K562 (cell line): ENCODE results near the gene GAB4. TPM values are rescaled to one million over a fixed set of nuclear protein-coding genes. Genes with fewer than 3 reads are reported as not detected.
"Not testable (repeated sequence)": the region's sequence is repeated elsewhere in the genome, so short reads cannot be mapped to it uniquely, and the experiment has no call there.

Source experiments
- ATAC-seq: fragments of 200-7000 bp; cut with Tn5 transposase; 3 replicates; pipeline ENCODE4 v1.9.1; 2020; ENCODE audit warnings: moderate library complexity
- BruUV-seq: library from RNA; stranded (reverse); fragments of 400-500 nt; replicated peaks from 2 replicates; lab custom pipeline; 2021; lab: Mats Ljungman, UMichigan
- CTCF ChIA-PET: fragments of 300-600 bp; formaldehyde crosslinking; extraction: SDS; loops from one replicate; lab custom pipeline; 2021; ENCODE audit warnings: low intra/inter-chr PET ratio; lab: Yijun Ruan, JAX
- POLR2A ChIA-PET: fragments of 300-600, 350-650 bp; sonication (Branson Sonifier 250); formaldehyde crosslinking; extraction: SDS; loops from one replicate; lab custom pipeline; 2021; ENCODE audit warnings: antibody characterized with exemption, inconsistent platforms; lab: Yijun Ruan, JAX
- DNase-seq, 4 experiments: peaks; one replicate each; pipeline versions ENCODE4 v3.0.0 to v3.0.0-alpha.2; 2011 to 2018; ENCODE audit warnings: low spot score in 3 of 4, mixed read lengths in 3 of 4; ENCODE audit errors: extremely low read depth in 1 of 4
- FAIRE-seq: peaks from 2 replicates; lab custom pipeline; 2011; peaks lifted over from hg19 to GRCh38; lab: Jason Lieb, UNC
- H2AFZ ChIP-seq: 2 replicates; pipeline ENCODE4 v1.6.0; 2011; ENCODE audit warnings: low read depth, low read length, control low read depth, inconsistent platforms
- H3K27ac ChIP-seq: fragments of 200-600 bp; 3 replicates; pipeline ENCODE4 v1.8.0; 2011; ENCODE audit warnings: low read depth, mild to moderate bottlenecking, control low read depth, inconsistent platforms, low read length, moderate library complexity, mixed read lengths; ENCODE audit errors: extremely low read depth
- H3K27me3 ChIP-seq, 2 experiments: fragments of 300-600 bp in 1 of 2; 2 replicates in 1 of 2; 3 replicates in 1 of 2; pipeline versions ENCODE4 v1.6.0 to v1.8.0; 2011; ENCODE audit warnings: inconsistent platforms in 2 of 2, low read length in 2 of 2, mild to moderate bottlenecking in 1 of 2, mixed read lengths in 1 of 2, moderate library complexity in 1 of 2; ENCODE audit not compliant: control insufficient read depth in 2 of 2, insufficient read depth in 2 of 2
- H3K36me3 ChIP-seq: fragments of 300-600 bp; 3 replicates; pipeline ENCODE4 v1.8.0; 2011; ENCODE audit warnings: mild to moderate bottlenecking, low read length, inconsistent platforms; ENCODE audit not compliant: control insufficient read depth, insufficient read depth
- H3K4me1 ChIP-seq, 2 experiments: fragments of 200-600 bp in 1 of 2; replicated peaks in 1 of 2; 2 replicates in 1 of 2; 3 replicates in 1 of 2; pipeline versions ENCODE4 v1.5.1 to v1.8.0; 2011; ENCODE audit warnings: inconsistent platforms in 2 of 2, low read length in 2 of 2, mild to moderate bottlenecking in 1 of 2, mixed read lengths in 1 of 2, moderate library complexity in 1 of 2; ENCODE audit not compliant: control insufficient read depth in 2 of 2, insufficient read depth in 2 of 2
- H3K4me2 ChIP-seq: 2 replicates; pipeline ENCODE4 v1.6.1; 2011; ENCODE audit warnings: low read length, control low read depth, inconsistent platforms, mixed read lengths; ENCODE audit not compliant: insufficient read depth
- H3K4me3 ChIP-seq: fragments of 200-600 bp; sonication (generic), shearing (Covaris generic); 2 replicates; pipeline ENCODE4 v1.5.1; 2016; ENCODE audit warnings: control low read depth, inconsistent platforms
- H3K79me2 ChIP-seq: fragments of 200-600 bp; 3 replicates; pipeline ENCODE4 v1.8.0; 2011; ENCODE audit warnings: low read length, inconsistent platforms; ENCODE audit not compliant: control insufficient read depth, insufficient read depth
- H3K9ac ChIP-seq, 2 experiments: 2 replicates each; pipeline versions ENCODE4 v1.6.0 to v1.6.1; 2011; ENCODE audit warnings: low read depth in 2 of 2, low read length in 2 of 2, control low read depth in 1 of 2, inconsistent platforms in 1 of 2, mild to moderate bottlenecking in 1 of 2, mixed read lengths in 1 of 2; ENCODE audit not compliant: insufficient read depth in 1 of 2
- H3K9me1 ChIP-seq: one replicate; pipeline ENCODE4 v1.6.0; 2011; ENCODE audit warnings: inconsistent platforms, mild to moderate bottlenecking, low read length, moderate library complexity; ENCODE audit not compliant: control insufficient read depth, insufficient read depth
- H3K9me3 ChIP-seq: replicated peaks from 2 replicates; pipeline ENCODE4 v1.5.1; 2011; ENCODE audit warnings: low read depth, low read length, inconsistent platforms; ENCODE audit not compliant: control insufficient read depth, insufficient read depth
- H4K20me1 ChIP-seq: replicated peaks from 2 replicates; pipeline ENCODE4 v1.6.1; 2011; ENCODE audit warnings: low read length, inconsistent platforms, mixed read lengths; ENCODE audit not compliant: control insufficient read depth, insufficient read depth
- WGBS: fragments of 100-300 bp; shearing (Covaris generic); methylation state at CpG from one replicate; pipeline ENCODE4 v1.1.6; 2016; ENCODE audit warnings: low coverage, mixed read lengths; ENCODE audit not compliant: insufficient coverage; ENCODE audit errors: missing lambda C conversion rate; 5-methylcytosine and 5-hydroxymethylcytosine counted together
- in situ Hi-C: fragments of 300-500 bp; cut with MboI; formaldehyde crosslinking; loops from 4 replicates; pipeline ENCODE4 v1.15.0; 2018; ENCODE audit warnings: inconsistent platforms, mixed read lengths
- intact Hi-C: fragments of 100-400 bp; cut with micrococcal nuclease; formaldehyde crosslinking; loops from 2 replicates; pipeline ENCODE4 v1.14.2; 2022
- polyA plus RNA-seq, 8 experiments: library from polyadenylated mRNA; depleted of rRNA in 4 of 8; stranded (reverse) in 5 of 8; unstranded in 3 of 8; fragments of >200 nt; fragmentation: Nextera tagmentation in 2 of 8; fragmentation: Illumina TruSeq in 1 of 8; extraction: Ambion mirVana in 2 of 8; extraction: Trizol in 1 of 8; gene quantifications; 2 replicates each; pipeline versions ENCODE4 v1.2.1 to v1.2.3, GENCODE V29; 2011 to 2014; ENCODE audit warnings: inconsistent platforms in 1 of 8, missing spikeins in 1 of 8
- total RNA-seq, 7 experiments: library from RNA; depleted of rRNA in 6 of 7; stranded (reverse); fragments of >200 nt in 6 of 7; fragmentation: Illumina TruSeq in 2 of 7; extraction: Trizol in 2 of 7; gene quantifications; 2 replicates each; pipeline versions ENCODE4 v1.2.1 to v1.2.3, GENCODE V29; 2011 to 2021; ENCODE audit warnings: low replicate concordance in 1 of 7

GAB4 gene
- total and polyA plus RNA-seq, 9 of the 15 experiments (the other 6 are each of a cell fraction or from before 2014, with no cell fraction given): 0.04 to 0.11 (median 0.04) TPM; not detected in 6

GRCh38 chr22:17015552-17015951 is 7.5 kb upstream of the GAB4 start:
- H3K36me3 ChIP-seq, H3K27ac ChIP-seq, H3K4me1 ChIP-seq, H3K9me3 ChIP-seq, DNase-seq, intact Hi-C loops, BruUV-seq, ATAC-seq, in situ Hi-C loops, H3K79me2 ChIP-seq, H4K20me1 ChIP-seq, POLR2A ChIA-PET, H3K9me1 ChIP-seq, H3K4me3 ChIP-seq, H2AFZ ChIP-seq, CTCF ChIA-PET, H3K9ac ChIP-seq, H3K4me2 ChIP-seq: not testable (repeated sequence)
- peak; percentile 29 for FAIRE-seq
- H3K27me3 ChIP-seq: peaks cover 0 to 16% of the 10 kb centered on the region in 2 experiments; a peak in 1 of 5 replicates
- 2% methylated on average over 6 of the region's 6 CpGs for WGBS

DNA sequence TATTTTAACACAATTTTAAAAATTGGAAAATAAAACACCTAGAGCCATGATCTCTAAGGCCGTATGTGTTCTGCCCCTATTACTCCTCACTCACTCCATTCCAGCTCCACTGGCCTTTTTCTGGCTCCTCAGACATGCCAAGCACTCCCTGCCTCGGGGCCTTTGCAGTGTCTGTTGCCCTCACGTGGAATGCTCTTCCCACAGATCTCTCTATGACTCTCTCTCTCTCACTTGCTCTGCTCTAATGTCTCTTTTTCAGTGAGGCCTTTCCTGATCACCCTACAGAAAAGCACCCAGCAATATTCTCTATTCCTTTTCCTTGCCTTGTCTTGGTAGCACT is 6.0 kb upstream of the GAB4 start:
- in situ Hi-C loops: not testable (repeated sequence)

More for the DNA sequence above, 6.0 kb upstream of the GAB4 start:
- H3K79me2 ChIP-seq, H3K4me3 ChIP-seq, H3K9me3 ChIP-seq, H3K36me3 ChIP-seq, FAIRE-seq, H3K4me2 ChIP-seq, H3K9me1 ChIP-seq, CTCF ChIA-PET, DNase-seq, BruUV-seq, H3K4me1 ChIP-seq, intact Hi-C loops, ATAC-seq, H2AFZ ChIP-seq, H3K27ac ChIP-seq, H4K20me1 ChIP-seq, H3K9ac ChIP-seq, POLR2A ChIA-PET: not testable (repeated sequence)
- peaks cover 0 to 19% of the 10 kb centered on the region in 2 experiments; a peak in 1 of 5 replicates for H3K27me3 ChIP-seq
- WGBS: 2% methylated on average over 3 of the region's 3 CpGs
